Stimulated activated CD8-positive, alpha-beta memory T cell treated with anti-CD3 and anti-CD28 coated beads, Interleukin-2, amount 100 ng/mL, for 1 hour (primary cell): ENCODE measurements around the gene CFB.
"Not testable (repeated sequence)": the region's sequence is repeated elsewhere in the genome, so short reads cannot be mapped to it uniquely, and the experiment has no call there.

ENCODE experiments used
- DNase-seq, 2 donors: peaks; one replicate each; pipeline ENCODE4 v3.0.0-alpha.2; 2020; ENCODE audit warnings: low read depth in 2 of 2

Gene CFB

DNA sequence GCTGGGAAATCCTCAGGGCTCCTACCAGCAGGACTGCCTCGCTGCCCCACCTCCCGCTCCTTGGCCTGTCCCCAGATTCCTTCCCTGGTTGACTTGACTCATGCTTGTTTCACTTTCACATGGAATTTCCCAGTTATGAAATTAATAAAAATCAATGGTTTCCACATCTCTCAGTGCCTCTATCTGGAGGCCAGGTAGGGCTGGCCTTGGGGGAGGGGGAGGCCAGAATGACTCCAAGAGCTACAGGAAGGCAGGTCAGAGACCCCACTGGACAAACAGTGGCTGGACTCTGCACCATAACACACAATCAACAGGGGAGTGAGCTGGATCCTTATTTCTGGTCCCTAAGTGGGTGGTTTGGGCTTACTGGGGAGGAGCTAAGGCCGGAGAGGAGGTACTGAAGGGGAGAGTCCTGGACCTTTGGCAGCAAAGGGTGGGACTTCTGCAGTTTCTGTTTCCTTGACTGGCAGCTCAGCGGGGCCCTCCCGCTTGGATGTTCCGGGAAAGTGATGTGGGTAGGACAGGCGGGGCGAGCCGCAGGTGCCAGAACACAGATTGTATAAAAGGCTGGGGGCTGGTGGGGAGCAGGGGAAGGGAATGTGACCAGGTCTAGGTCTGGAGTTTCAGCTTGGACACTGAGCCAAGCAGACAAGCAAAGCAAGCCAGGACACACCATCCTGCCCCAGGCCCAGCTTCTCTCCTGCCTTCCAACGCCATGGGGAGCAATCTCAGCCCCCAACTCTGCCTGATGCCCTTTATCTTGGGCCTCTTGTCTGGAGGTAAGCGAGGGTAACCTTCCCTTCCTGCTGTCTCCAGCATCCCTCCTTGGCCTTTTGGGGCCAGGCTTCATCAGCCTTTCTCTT, at the start of gene CFB:
Gene CFB (plus strand): TSS at position 589 of the 863 bp plus-strand sequence. CDS start 127 bp downstream, at position 716.
- no peak for DNase-seq

DNA sequence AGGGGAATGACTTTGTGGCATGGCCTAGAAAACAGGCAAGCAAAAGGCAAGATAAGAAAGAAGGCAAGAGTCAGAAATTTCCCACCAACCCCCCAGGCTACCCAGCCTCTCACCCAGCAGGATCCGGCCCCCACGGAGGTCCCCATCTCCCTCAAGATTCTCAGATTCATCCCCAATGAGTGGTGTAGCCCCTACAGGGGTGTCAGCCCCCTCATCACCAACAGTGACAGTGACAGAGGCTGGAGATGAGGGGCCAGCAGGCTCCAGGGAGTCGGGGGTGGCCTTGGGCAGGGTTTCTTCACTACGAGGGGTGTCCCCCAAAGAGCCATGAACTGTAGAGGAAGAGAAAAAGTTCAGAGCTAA, 49.4 kb upstream of the CFB start:
- no peak for DNase-seq

DNA sequence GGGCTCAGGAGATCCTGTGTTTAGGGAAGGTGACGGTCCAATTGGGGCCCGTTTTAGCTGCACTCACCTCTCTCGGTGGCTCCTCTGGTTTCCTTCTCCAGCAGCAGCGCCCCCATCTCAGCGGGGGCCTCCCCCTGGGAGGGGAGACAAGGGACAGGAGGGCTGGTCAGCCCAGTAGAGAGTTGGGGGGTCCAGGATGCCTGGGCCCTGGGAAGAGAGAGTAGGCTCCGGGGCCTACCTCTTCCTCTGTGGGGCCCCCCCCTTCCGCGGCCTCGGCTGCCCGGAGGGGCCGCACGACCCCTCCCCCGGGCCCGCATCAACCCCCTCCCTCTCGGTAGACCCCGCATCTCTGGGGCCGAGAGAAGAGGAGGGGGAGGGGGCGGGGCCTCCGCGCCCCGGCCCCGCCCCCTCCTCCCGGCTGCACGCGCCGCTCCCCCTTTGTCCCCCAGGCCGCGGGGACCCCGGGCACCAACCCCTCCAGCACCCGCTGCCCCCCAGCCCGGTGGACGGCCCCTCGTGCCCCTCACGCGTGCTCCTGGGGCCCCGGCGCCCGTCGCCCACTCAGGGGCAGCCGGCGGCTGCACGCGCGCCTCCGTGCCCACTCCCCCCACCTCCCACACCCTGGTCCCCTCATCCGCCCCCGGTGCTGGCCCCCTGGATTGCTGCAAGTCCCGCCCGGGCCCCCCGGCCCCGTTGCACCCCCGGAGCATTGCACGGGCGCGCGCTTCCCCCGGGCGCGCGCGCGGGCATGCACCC, 48.9 kb upstream of the CFB start:
- no peak for DNase-seq

DNA sequence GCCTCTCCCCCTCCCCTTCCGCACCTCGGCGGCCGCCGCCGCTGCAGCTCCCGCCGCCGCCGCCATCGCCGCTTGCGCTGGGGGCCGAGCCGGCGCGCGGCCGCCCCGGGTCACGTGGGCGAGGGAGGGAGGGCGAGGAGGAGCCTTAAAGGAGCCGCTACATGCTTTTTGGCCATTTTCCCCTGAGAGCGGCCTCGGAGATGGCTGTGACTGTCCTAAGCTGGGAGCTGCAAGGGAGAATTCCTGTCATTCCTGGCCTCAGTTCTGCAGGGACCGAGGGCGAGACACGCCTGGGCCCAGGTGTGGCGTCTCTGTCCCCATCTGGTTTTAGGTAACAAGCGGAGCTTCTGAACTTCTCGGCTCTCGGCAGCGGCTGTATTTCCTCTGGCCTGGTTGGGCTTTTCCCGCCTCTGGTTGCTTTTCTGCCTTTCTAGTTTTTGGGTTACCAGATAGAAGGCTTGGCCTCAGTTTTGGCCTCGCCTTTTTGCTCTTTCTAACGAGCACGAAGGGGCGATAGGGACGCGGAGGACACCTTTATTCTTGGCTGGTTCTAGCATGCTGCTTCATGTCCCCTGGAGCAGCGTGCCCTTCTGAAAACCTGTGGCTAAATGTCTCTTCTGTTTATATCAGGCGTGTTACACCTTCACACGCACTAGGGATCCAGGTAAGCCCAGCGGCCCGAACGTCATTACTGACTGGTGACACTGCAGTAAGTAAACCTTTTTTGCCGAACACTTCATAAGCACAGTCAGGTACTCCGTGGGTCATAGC, 48.1 kb upstream of the CFB start, which contains the start of gene EHMT2:
Gene EHMT2 (minus strand): TSS at position 87 of the 771 bp plus-strand sequence. CDS start 21 bp downstream, at position 66.
- peak; percentile 68 to 72 for DNase-seq

DNA sequence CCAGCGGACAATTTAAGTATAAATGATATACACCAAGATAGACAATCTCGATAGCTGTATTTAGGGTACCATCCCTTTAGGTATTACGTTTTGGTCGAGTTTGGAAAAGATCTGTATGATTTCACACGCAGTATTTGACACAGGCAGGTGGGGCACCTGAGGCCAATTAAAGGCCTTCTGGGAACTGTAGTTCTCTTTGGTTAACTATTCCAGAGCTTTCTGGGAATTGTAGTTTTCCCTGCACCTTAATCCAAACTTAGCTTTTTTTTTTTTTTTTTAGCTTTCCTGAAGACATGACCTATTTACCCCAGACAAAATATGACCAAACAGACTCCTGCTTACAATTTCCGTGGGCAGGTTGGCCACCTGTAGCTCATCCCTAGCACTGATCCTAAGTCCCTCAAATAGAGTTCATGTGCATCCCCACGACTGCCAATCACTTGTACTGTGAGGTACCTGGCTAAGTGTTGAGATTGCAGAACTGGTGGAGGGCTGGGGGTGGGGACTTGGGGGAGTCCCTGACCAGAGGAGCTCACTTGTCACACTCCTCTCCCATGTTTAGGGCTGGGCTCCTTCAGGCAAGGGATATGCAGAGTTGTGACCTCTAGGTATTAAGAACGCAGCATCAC, 47.4 kb upstream of the CFB start:
- DNase-seq = no peak

DNA sequence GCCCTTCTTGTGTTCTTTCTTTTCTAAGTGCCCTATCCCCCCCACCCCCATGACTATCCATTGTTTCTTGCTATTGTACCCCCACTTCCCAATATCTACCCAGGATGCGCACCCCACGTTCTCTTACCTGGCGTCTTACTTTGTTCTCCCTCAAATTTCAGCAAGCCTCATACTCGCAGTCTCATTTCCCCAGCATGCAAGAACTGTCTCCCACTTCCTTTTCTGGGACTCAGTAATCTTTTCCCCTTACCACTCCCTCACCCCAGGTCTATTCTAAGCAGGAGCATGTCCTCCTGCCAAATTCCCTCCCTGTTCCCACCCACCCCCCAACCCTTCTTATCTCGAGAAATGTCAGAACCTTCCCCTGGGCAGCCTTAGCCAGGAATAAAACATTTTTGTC, 46.7 kb upstream of the CFB start:
- DNase-seq = no peak

DNA sequence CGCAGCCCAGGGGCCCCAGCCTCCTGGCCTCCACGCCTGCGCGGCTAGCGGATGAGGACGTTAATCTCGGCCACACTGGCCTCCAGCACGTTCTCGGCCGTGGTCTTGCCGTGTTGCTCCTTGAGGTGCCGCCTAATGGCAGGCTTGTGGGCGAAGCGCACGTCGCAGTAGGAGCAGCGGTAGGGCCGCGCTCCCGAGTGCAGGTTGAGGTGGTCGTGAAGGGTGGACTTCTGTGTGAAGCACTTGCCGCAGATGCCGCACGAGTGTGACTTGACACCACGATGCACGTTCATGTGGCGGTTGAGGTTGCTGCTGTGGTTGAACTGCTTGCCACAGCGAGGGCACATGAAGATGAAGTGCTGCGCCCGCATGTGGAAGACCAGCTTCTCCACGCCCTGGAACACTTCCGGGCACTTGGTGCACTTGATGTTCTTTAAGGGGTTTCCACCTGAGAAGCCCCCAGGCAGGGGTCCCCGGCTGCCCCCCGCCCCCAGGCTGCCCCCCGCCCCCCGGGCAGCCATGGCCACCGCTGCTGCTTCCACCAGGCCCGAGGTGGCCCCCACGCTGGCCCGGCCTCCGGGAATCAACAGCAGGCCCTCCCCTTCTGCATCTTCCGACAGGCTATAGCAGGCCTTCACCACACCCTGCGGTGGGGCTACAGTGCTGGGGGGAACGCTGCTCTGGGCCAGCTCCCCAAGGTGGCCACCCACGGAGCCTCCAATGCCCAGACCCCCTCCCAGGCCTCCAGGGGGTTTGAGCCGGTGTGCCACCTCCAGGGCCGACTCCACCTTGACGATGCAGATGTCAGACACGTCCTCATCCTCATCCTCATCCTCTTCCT, 45.8 kb upstream of the CFB start:
- no peak for DNase-seq

DNA sequence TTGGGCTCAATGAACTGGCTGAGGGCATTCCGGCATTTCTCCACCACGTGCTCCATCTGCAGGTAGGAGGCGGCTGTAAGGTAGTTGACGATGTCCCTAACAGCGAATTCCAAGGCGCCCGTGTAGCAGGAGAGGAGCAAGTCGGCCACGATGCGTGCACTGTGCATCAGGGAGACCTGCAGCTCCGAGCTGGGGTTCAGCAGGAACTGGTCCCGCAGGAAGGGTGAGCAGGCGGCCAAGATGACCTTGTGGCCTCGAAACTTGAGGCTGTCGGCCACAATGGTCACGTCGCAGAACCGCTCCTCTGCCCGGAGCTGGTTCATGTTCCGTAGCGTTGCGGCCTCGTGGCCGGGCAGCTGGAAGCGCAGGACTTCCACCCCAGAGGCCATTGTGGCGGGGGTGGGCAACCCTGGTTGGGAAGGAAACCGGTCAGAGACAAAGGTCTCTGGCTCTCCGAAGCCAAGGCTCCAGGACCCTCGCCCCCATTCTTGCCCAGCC, 44.9 kb upstream of the CFB start:
- DNase-seq = no peak

DNA sequence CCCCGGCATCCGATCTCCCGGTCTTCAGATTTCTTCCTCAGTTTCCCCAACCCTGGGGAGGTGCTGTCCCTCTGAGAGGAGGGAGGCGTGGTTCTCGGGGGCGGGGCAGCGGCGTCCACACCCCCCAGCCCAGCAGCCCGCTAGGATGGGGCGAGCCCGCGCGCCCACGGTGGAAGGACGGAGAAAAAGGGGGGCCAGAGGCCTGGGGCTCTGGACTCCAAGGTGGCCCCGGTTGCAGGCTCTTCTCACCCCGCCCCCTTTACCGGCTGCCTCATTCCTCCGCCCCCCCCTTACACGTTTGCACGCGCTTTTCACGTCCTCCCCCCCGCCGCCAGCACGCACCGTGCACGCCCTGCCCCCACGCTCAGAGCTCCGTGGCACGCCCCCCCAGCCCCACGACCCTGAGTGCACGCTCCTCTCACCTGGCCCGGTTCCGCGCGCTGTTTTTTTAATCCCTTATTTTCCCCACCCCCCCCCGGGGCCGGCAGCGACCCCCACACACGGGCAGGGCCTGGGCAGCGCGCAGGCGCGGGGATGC, 44.4 kb upstream of the CFB start:
- peak in 1 of 2 donors; percentile 48 for DNase-seq

DNA sequence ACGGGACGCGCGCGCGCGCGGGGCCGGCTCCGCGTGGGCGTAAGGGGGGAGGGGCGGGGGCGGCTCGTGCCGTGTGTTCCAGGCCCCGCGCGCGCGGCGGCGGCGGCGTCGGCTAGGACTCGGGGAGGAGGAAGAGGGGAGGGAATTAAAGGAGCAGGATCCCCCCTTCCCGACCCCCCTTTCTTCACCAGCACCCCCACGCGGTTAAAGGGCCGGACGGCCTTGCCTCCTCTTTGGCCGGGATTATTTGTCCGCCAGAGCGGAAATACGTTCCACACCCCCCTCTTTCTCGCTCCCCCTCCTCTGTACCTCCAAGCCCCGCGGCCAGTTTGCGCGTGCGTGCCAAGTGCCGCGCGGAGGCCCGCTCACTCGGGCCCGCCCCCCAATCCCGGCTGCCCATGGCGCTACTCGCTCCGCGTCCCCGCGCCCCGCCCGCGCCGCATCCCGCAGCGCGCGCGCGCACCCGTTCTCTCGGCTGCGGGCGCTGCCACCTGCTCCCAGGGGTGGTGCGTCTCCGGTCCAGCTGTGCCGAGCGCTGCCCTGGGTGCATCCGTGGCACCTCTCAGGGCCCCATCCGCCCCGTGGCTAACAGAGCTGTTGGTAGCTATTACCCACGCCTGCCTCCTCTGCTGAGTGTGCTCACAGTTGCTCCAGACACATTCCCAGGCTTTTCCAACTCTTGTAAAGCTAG, 43.8 kb upstream of the CFB start, which contains the start of gene ZBTB12:
Gene ZBTB12 (minus strand): TSS at position 134 of the 691 bp plus-strand sequence. CDS start 781 bp downstream, outside the sequence.
- DNase-seq = peak; percentile 58 to 77

DNA sequence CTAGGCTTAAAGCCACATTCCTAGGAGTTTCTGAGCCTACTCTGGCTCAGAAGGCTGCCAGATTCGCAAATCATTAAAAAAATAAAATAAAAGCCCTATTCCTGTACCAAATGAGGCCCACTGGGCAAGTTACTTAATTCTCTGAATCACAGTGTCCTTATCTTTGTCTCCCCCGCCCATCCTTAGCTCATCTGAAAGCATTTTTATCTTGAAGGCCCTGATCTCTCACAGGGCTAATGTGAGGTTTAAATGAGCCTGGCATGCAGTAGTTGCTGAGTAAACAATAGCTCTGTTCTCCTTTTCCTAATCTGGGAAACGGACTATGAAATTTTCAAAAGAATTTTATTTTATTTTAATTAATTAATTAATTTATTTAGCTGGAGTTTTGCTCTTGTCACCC, 41.9 kb upstream of the CFB start:
- no peak for DNase-seq

DNA sequence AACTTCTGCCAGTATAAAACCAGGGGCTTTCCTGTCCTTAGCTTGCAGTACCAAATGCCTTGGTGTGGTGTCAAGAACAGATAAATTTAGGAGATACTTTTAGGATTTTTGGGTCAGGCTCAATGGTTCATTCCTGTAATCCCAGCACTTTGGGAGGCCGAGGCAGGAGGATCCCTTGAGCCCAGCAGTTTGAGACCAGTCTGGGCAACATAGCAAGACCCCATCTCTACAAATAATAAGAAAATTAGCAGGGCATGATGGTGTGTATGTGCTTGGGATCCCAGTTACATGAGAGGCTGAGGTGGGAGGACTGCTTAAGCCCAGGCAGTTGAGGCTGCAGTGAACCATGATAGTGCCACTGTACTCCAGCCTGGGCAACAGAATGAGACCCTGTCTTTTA, 40.9 kb upstream of the CFB start:
- no peak for DNase-seq

DNA sequence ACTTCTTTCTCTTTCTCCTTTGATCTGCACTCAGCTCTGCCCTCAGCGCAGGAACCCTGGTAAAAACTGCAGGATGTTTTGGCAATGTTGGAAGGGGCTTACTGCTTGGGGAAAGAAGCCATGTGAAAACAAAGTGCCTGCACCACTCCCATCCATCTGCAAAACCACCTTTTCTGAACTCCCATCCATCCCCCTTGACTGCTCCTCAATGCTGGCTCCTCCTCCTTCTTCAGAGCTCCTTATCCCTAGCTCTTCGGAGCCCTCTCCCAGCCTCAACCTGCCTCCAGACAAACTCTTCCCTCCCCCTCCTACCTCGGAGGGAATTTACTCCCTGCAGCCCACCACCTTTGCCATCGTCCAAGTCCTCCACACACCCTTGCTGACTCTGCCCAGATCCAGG, 39.8 kb upstream of the CFB start:
- DNase-seq = no peak

DNA sequence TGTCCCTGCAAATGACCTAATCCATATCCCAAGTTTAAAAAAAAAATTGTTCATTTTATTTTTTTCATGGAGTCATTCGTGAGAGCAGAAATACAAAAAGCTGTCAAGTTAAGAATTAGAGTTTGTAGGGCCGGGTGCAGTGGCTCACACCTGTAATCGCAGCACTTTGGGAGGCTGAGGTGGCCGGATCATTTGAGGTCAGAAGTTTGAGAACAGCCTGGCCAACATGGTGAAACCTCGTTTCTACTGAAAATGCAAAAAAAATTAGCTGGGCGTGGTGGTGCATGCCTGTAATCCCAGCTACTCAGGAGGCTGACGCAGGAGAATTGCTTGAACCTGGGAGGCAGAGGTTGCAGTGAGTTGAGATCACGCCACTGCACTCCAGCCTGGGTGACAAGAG, 39.2 kb upstream of the CFB start:
- DNase-seq = not testable (repeated sequence)

DNA sequence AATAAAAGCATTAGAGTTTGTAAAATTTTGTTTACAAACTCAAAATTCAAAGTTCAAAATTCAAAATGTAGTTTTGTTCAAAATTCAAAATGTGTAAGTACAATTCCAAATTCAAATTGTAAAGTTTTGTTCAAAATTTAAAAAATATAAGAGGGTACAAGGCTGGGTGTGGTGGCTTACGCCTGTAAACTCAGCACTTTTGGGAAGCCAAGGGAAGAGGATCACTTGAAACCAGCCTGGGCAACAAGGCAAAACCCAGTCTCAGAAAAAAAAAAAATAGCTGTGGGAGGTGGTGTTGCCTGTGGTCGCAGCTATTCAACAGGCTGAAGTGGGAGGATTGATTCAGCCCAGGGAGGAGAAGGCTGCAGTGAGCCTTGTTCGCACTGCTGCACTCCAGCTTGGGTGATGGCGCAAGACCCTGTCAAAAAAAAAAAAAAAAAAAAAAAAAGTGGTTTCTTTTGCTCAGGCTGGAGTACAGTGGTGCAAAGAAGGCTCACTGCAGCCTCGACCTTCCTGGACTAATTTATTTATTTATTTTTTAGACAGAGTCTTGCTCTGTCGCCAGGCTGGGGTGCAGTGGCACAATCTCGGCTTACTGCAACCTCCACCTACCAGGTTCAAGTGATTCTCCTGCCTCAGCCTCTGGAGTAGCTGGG, 38.6 kb upstream of the CFB start:
- no peak for DNase-seq

DNA sequence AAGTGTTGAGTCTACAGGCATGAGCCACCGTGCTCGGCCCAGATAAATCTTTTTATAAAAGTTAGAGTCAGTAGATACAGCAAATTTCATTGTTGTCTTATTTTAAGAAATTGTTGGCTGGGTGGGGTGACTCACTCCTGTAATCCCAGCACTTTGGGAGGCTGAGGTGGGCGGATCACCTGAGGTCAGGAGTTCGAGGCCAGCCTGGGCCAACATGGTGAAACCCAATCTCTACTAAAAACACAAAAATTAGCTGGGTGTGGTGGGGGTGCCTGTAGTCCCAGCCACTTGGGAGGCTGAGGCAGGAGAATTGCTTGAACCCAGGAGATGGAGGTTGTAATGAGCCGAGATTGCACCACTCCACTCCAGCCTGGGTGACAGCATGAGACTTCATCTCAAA, 37.6 kb upstream of the CFB start:
- DNase-seq = not testable (repeated sequence)

DNA sequence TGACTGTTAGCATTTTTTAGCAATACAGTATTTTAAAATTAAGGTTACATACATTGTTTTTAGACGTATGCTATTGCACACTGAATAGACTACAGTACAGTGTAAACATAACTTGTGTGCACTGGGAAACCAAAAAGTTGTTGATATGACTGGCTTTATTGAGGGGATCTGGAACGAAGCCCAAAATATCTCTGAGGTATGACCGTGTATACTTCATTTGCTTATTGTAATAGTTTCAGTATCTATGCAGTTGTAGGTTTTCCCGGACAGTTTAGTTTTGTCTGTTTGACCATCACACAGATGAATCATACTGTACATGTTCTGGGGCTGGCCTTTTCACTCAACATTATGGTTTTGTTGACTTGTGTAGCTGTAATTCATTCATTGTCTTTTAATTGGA, 37.1 kb upstream of the CFB start:
- no peak for DNase-seq

DNA sequence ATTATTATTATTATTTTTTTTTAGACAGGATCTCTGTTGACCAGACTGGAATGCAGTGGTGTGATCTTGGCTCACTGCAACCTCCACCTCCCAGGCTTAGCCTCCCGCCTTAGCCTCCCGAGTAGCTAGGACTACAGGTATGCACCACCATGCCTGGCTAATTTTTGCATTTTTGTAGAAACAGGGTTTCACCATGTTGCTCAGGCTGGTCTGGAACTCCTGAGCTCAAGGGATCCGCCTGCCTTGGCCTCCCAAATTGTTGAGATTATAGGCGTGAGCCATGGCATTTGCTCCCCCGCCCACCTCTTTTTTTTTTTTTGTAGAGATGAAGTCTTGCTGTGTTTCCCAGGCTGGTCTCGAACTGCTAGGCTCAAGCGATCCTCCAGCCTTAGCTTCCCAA, 36.6 kb upstream of the CFB start:
- not testable (repeated sequence) for DNase-seq
